Measurements from ENCODE around the gene DCN.

DNA sequence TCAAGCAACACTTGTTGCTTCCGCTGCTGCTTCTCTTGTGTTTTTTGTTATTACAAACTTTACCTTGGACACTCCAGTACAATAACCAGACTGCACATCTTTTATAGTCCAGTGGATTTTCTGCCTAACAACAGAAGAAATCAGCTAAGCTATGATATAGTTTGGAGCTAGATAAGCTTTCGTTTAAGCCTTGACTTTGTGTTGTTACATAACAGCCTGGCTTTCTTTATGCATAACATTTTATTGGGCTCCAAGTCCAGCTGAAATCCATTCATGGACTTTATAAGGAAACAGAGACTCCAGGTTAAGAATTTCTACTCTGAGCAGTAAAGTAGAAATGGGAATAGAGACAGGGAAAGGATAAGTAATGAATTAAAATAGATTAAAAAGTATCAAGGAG lies 3.5 kb upstream of the DCN start:
- TF ChIP-seq, protein P1, sequence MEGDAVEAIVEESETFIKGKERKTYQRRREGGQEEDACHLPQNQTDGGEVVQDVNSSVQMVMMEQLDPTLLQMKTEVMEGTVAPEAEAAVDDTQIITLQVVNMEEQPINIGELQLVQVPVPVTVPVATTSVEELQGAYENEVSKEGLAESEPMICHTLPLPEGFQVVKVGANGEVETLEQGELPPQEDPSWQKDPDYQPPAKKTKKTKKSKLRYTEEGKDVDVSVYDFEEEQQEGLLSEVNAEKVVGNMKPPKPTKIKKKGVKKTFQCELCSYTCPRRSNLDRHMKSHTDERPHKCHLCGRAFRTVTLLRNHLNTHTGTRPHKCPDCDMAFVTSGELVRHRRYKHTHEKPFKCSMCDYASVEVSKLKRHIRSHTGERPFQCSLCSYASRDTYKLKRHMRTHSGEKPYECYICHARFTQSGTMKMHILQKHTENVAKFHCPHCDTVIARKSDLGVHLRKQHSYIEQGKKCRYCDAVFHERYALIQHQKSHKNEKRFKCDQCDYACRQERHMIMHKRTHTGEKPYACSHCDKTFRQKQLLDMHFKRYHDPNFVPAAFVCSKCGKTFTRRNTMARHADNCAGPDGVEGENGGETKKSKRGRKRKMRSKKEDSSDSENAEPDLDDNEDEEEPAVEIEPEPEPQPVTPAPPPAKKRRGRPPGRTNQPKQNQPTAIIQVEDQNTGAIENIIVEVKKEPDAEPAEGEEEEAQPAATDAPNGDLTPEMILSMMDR (IDR thresholded peaks at IDR 0.05): no peak
- no peak for TF ChIP-seq POLR2A (IDR thresholded peaks at IDR 0.05)

Data from right lobe of liver (tissue), 4 donors.